DND-41 (cell line): ENCODE data around the gene MMP19.

Source experiments
- ATAC-seq: fragments of 200-7000 bp; cut with Tn5 transposase; 3 replicates; pipeline ENCODE4 v1.9.1; 2021; ENCODE audit warnings: low read depth; ENCODE audit not compliant: insufficient read depth
- DNase-seq: peaks from one replicate; pipeline ENCODE4 v3.0.0-alpha.2; 2020
- H2AFZ ChIP-seq: 2 replicates; pipeline ENCODE4 v1.6.0; 2012; ENCODE audit warnings: low read depth, low read length
- H3K27ac ChIP-seq: 2 replicates; pipeline ENCODE4 v1.5.1; 2012; ENCODE audit warnings: low read length, inconsistent platforms
- H3K27me3 ChIP-seq: fragments of 200-600 bp; sonication (generic); 2 replicates; pipeline ENCODE4 v1.6.0; 2012; ENCODE audit warnings: low read length, mild to moderate bottlenecking, inconsistent platforms; ENCODE audit not compliant: insufficient read depth, poor library complexity
- H3K36me3 ChIP-seq: 2 replicates; pipeline ENCODE4 v1.5.1; 2012; ENCODE audit warnings: low read length, inconsistent platforms; ENCODE audit not compliant: insufficient read depth
- H3K4me1 ChIP-seq: 2 replicates; pipeline ENCODE4 v1.5.1; 2012; ENCODE audit warnings: mild to moderate bottlenecking, low read length; ENCODE audit not compliant: insufficient read depth
- H3K4me2 ChIP-seq: 2 replicates; pipeline ENCODE4 v1.6.0; 2012; ENCODE audit warnings: mild to moderate bottlenecking, moderate library complexity, low read length, inconsistent platforms; ENCODE audit not compliant: insufficient read depth
- H3K4me3 ChIP-seq, 2 experiments: fragments of 200-600 bp in 1 of 2; shearing (Covaris generic) in 1 of 2; 2 replicates each; pipeline ENCODE4 v1.5.1; 2012 to 2016; ENCODE audit warnings: inconsistent platforms in 2 of 2, low read length in 2 of 2, mild to moderate bottlenecking in 2 of 2, low read depth in 1 of 2, moderate library complexity in 1 of 2
- H3K79me2 ChIP-seq: 2 replicates; pipeline ENCODE4 v1.6.0; 2012; ENCODE audit warnings: low read length, inconsistent platforms; ENCODE audit not compliant: insufficient read depth
- H3K9ac ChIP-seq: 2 replicates; pipeline ENCODE4 v1.6.0; 2012; ENCODE audit warnings: low read depth, mild to moderate bottlenecking, inconsistent platforms, low read length, moderate library complexity
- H3K9me3 ChIP-seq: 2 replicates; pipeline ENCODE4 v1.5.1; 2012; ENCODE audit warnings: low read length, moderate library complexity, mild to moderate bottlenecking, inconsistent platforms; ENCODE audit not compliant: insufficient read depth, severe bottlenecking
- H4K20me1 ChIP-seq: 2 replicates; pipeline ENCODE4 v1.6.0; 2012; ENCODE audit warnings: low read length; ENCODE audit not compliant: insufficient read depth
- EZH2 ChIP-seq: IDR thresholded peaks from 3 replicates; pipeline ENCODE4 v1.6.1; 2012; ENCODE audit warnings: borderline replicate concordance, low read depth, mild to moderate bottlenecking, moderate library complexity, low read length, inconsistent platforms; ENCODE audit not compliant: severe bottlenecking
- TF ChIP-seq, protein P1 (sequence below): IDR thresholded peaks from 2 replicates; pipeline ENCODE4 v1.5.1; 2012; ENCODE audit warnings: borderline replicate concordance, low read length, moderate library complexity, mild to moderate bottlenecking; ENCODE audit not compliant: poor library complexity, severe bottlenecking; ENCODE audit errors: extremely low read depth

Gene MMP19

DNA sequence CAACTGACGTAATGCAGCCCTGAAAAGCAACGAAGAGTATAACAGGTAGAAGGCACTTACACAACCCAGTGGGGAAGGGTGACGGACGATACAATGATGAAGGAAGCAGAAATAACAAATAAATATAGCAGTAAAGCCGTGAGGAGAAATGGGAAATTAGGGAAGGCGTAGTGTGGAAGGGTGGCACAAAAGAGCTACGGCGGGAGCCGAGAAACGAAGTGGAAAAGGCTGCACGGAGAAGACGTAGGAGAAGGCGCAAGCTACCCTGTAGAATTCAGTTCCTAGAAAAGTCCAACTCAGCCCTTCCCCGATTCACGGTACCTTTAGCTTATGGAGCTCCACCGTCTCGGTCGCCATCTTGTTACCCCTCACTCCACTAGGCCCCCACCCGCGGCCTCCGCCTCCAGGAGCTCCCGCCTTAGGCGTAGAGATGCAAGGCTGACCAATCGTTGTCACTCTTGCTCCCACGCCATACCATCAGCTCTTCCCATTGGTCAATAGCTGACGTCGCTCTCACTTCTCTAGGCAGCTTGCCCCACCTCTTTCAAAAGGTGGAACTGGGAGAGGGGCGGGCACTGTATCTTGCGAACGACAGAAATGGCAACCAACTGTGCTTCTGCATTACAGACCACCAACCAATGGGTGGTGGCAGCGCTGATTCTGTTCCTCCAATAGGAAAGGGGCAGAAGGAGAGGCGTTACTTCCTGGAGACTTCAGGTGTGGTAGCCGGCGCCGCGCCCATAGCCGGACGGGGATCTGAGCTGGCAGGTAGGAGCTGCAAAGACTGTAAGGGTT, 25.2 kb downstream of the MMP19 start, which contains the start of the genes ORMDL2 and SARNP:
Gene ORMDL2 (plus strand): TSS at position 697 of the 795 bp plus-strand sequence. CDS start 959 bp downstream, outside the sequence.
Gene SARNP (minus strand): TSS at position 380 of the 795 bp plus-strand sequence. CDS start 23 bp downstream, at position 357.
- Histone ChIP-seq H3K4me1 (peaks cover 58% of the 10 kb centered on the region), H3K27me3 (no peaks in the 10 kb centered on the region), H2AFZ (peak within 1 kb of the TSS; percentile 84), H3K4me3 (peak within 1 kb of the TSS; percentile 79 to 86), H4K20me1 (peaks cover 31% of the 10 kb centered on the region), H3K9me3 (no peaks in the 10 kb centered on the region), H3K4me2 (peak within 1 kb of the TSS; percentile 96), H3K79me2 (peaks cover 82% of the 10 kb centered on the region), H3K9ac (peak within 1 kb of the TSS; percentile 74), H3K27ac (peak within 1 kb of the TSS; percentile 90), H3K36me3 (peaks cover 69% of the 10 kb centered on the region)
- DNase-seq: peak; percentile 99
- ATAC-seq: peak; percentile 94
- no peak for TF ChIP-seq EZH2
- TF ChIP-seq, protein P1, sequence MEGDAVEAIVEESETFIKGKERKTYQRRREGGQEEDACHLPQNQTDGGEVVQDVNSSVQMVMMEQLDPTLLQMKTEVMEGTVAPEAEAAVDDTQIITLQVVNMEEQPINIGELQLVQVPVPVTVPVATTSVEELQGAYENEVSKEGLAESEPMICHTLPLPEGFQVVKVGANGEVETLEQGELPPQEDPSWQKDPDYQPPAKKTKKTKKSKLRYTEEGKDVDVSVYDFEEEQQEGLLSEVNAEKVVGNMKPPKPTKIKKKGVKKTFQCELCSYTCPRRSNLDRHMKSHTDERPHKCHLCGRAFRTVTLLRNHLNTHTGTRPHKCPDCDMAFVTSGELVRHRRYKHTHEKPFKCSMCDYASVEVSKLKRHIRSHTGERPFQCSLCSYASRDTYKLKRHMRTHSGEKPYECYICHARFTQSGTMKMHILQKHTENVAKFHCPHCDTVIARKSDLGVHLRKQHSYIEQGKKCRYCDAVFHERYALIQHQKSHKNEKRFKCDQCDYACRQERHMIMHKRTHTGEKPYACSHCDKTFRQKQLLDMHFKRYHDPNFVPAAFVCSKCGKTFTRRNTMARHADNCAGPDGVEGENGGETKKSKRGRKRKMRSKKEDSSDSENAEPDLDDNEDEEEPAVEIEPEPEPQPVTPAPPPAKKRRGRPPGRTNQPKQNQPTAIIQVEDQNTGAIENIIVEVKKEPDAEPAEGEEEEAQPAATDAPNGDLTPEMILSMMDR: no peak

DNA sequence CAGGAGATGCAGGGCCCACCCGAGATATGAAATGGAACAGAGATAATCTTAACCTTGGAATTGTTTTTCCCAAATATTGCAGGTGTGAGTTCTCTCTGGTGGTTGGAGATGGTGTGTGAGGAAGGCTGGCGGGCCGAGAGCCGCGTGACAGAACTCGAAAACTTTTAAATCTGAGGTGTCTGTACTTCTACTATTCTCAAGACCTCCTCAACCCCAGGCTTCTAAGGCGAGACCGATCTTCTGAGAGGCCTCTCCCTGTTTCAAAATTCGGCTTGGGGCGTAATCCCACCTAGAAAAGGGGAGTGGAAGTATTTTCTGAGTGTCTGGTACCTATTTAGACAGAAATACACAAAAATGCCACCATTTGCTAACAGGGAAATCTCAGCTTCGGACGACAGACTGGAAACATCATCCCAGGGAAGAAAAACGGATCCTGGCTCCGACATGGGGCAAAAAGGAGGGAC, 25.8 kb downstream of the MMP19 start:
- H3K4me3 ChIP-seq: peak overlapping the region; percentile 79 to 86
- no peaks in the 10 kb centered on the region for H3K27me3 ChIP-seq
- peaks cover 86% of the 10 kb centered on the region for H3K79me2 ChIP-seq
- no peaks in the 10 kb centered on the region for H3K9me3 ChIP-seq
- H3K9ac ChIP-seq: peak overlapping the region; percentile 74
- DNase-seq: no peak
- H2AFZ ChIP-seq: peak overlapping the region; percentile 83
- peaks cover 37% of the 10 kb centered on the region for H4K20me1 ChIP-seq
- H3K27ac ChIP-seq: peak overlapping the region; percentile 73
- H3K4me1 ChIP-seq: peaks cover 62% of the 10 kb centered on the region
- ATAC-seq: no peak
- H3K4me2 ChIP-seq: peak overlapping the region; percentile 73
- TF ChIP-seq EZH2: no peak
- TF ChIP-seq, protein P1: no peak
- H3K36me3 ChIP-seq: peaks cover 66% of the 10 kb centered on the region

DNA sequence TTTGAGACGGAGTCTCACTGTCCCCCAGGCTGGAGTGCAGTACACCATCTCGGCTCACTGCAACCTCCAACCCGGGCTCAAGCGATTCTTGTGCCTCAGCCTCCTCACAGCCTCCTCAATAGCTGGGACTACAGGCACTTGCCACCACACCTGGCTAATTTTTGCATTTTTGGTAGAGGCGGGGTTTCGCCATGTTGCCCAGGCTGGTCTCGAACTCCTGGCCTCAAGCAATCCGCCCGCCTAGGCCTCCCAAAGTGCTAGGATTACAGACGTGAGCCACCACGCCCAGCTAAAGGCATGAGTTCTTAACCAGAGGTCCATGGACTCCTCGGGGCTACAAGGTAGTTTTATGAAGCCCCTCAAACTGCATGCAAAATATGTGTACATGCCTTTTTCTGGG, 27.3 kb downstream of the MMP19 start:
- Histone ChIP-seq H3K4me1 (peaks cover 61% of the 10 kb centered on the region), H3K27me3 (no peaks in the 10 kb centered on the region), H3K79me2 (peaks cover 98% of the 10 kb centered on the region), H3K27ac (no peak overlapping the region; the same call in 1 of the 2 replicates), H3K4me2 (peak overlapping the region; percentile 73), H3K9me3 (no peaks in the 10 kb centered on the region), H4K20me1 (peaks cover 46% of the 10 kb centered on the region), H3K4me3 (peak overlapping the region in 1 of 2 experiments; percentile 79; a peak in 1 of 4 replicates), H3K36me3 (peaks cover 62% of the 10 kb centered on the region), H3K9ac (peak overlapping the region; percentile 74; the same call in 1 of the 2 replicates), H2AFZ (no peak overlapping the region)
- DNase-seq: no peak
- ATAC-seq: no peak
- TF ChIP-seq, protein P1: no peak
- TF ChIP-seq EZH2: no peak
